WTC11 (cell line): ENCODE data around the gene SCAF4. TPM values are rescaled to one million over a fixed set of nuclear protein-coding genes. Genes with fewer than 3 reads are reported as not detected.

ENCODE experiments used
- ATAC-seq: fragments of 200-7000 bp; cut with Tn5 transposase; 2 replicates; pipeline ENCODE4 v1.10.0; 2021; ENCODE audit warnings: mild to moderate bottlenecking, moderate library complexity
- CTCF ChIA-PET: fragments of 300-600 bp; sonication (Branson Sonifier 250); formaldehyde crosslinking; loops from one replicate; lab custom pipeline; 2021; ENCODE audit warnings: antibody characterized with exemption; lab: Charles Lee
- POLR2A ChIA-PET: fragments of 350-600 bp; sonication (Branson Sonifier 250); formaldehyde crosslinking; loops from one replicate; lab custom pipeline; 2021; ENCODE audit warnings: antibody characterized with exemption; lab: Charles Lee
- DNase-seq: peaks from one replicate; pipeline ENCODE4 v3.0.0; 2021; ENCODE audit warnings: low spot score
- H3K27ac Mint-ChIP-seq: 2 replicates; pipeline ENCODE4 v1.8.0; 2021; ENCODE audit warnings: mixed read lengths
- H3K27me3 Mint-ChIP-seq: 2 replicates; pipeline ENCODE4 v1.8.0; 2021; ENCODE audit warnings: low read depth, mild to moderate bottlenecking, moderate library complexity, mixed read lengths
- H3K36me3 Mint-ChIP-seq: 2 replicates; pipeline ENCODE4 v1.8.0; 2021; ENCODE audit warnings: mixed read lengths
- H3K4me1 Mint-ChIP-seq: 2 replicates; pipeline ENCODE4 v1.8.0; 2022; ENCODE audit warnings: mixed read lengths
- H3K4me3 Mint-ChIP-seq: 2 replicates; pipeline ENCODE4 v1.8.0; 2021; ENCODE audit warnings: mild to moderate bottlenecking, moderate library complexity, mixed read lengths
- H3K9me3 Mint-ChIP-seq: 2 replicates; pipeline ENCODE4 v1.8.0; 2021; ENCODE audit warnings: mixed read lengths
- CREM ChIP-seq: sonication (generic); formaldehyde crosslinking; IDR thresholded peaks from 2 replicates; pipeline ENCODE4 v1.8.1; 2022; ENCODE audit warnings: mild to moderate bottlenecking, missing genetic modification reagents, moderate library complexity
- FOXJ3 ChIP-seq: sonication (generic); formaldehyde crosslinking; IDR thresholded peaks from 2 replicates; pipeline ENCODE4 v1.9.0; 2021; ENCODE audit warnings: missing genetic modification reagents, mild to moderate bottlenecking, borderline replicate concordance
- FOXP1 ChIP-seq: sonication (generic); formaldehyde crosslinking; IDR thresholded peaks from 2 replicates; pipeline ENCODE4 v1.8.0; 2022; ENCODE audit warnings: missing genetic modification reagents, mild to moderate bottlenecking, moderate library complexity, borderline replicate concordance
- GABPB1 ChIP-seq: sonication (generic); formaldehyde crosslinking; IDR thresholded peaks from 2 replicates; pipeline ENCODE4 v1.8.1; 2023; ENCODE audit warnings: mild to moderate bottlenecking, missing genetic modification reagents
- HMGA2 ChIP-seq: fragments of 250-450 bp; sonication (Bioruptor Pico); IDR thresholded peaks from 2 replicates; pipeline ENCODE4 v1.4.0; 2021; ENCODE audit warnings: mild to moderate bottlenecking, moderate library complexity
- MXD4 ChIP-seq: fragments of 250-450 bp; sonication (Bioruptor Pico); IDR thresholded peaks from 2 replicates; pipeline ENCODE4 v1.8.0; 2021; ENCODE audit warnings: mild to moderate bottlenecking, moderate library complexity, borderline replicate concordance
- MYBL2 ChIP-seq: sonication (generic); formaldehyde crosslinking; IDR thresholded peaks from 2 replicates; pipeline ENCODE4 v1.8.1; 2023; ENCODE audit warnings: mild to moderate bottlenecking, moderate library complexity, missing genetic modification reagents
- NFATC4 ChIP-seq: fragments of 250-450 bp; sonication (Bioruptor Pico); IDR thresholded peaks from 2 replicates; pipeline ENCODE4 v1.9.0; 2021; ENCODE audit warnings: mild to moderate bottlenecking
- NR1H2 ChIP-seq: sonication (generic); formaldehyde crosslinking; IDR thresholded peaks from 2 replicates; pipeline ENCODE4 v1.9.0; 2021; ENCODE audit warnings: mild to moderate bottlenecking, moderate library complexity, missing genetic modification reagents
- NR3C1 ChIP-seq: sonication (generic); formaldehyde crosslinking; conservative IDR thresholded peaks from 2 replicates; pipeline ENCODE4 v1.8.1; 2023; ENCODE audit warnings: low read depth, mild to moderate bottlenecking, missing genetic modification reagents
- OVOL2 ChIP-seq: fragments of 250-450 bp; sonication (Bioruptor Pico); IDR thresholded peaks from 2 replicates; pipeline ENCODE4 v1.9.0; 2021; ENCODE audit warnings: mild to moderate bottlenecking, borderline replicate concordance
- RORB ChIP-seq: fragments of 250-450 bp; sonication (Bioruptor Pico); IDR thresholded peaks from 2 replicates; pipeline ENCODE4 v1.9.0; 2021; ENCODE audit warnings: mild to moderate bottlenecking
- SMAD3 ChIP-seq: sonication (generic); formaldehyde crosslinking; IDR thresholded peaks from 2 replicates; pipeline ENCODE4 v1.8.0; 2022; ENCODE audit warnings: missing genetic modification reagents, mild to moderate bottlenecking, borderline replicate concordance
- TCF7 ChIP-seq: sonication (generic); formaldehyde crosslinking; IDR thresholded peaks from 2 replicates; pipeline ENCODE4 v1.8.0; 2022; ENCODE audit warnings: mild to moderate bottlenecking, low read depth, missing genetic modification reagents, moderate library complexity
- TP53 ChIP-seq: sonication (generic); formaldehyde crosslinking; IDR thresholded peaks from 2 replicates; pipeline ENCODE4 v1.8.1; 2023; ENCODE audit warnings: mild to moderate bottlenecking, missing genetic modification reagents
- ZNF121 ChIP-seq: sonication (generic); formaldehyde crosslinking; IDR thresholded peaks from 2 replicates; pipeline ENCODE4 v1.8.0; 2023; ENCODE audit warnings: missing genetic modification reagents
- ZNF138 ChIP-seq: sonication (generic); formaldehyde crosslinking; conservative IDR thresholded peaks from 2 replicates; pipeline ENCODE4 v1.8.1; 2022; ENCODE audit warnings: mild to moderate bottlenecking, moderate library complexity, missing genetic modification reagents
- ZNF423 ChIP-seq: fragments of 250-450 bp; sonication (Bioruptor Pico); IDR thresholded peaks from 2 replicates; pipeline ENCODE4 v2.1.2; 2022; ENCODE audit warnings: mild to moderate bottlenecking, moderate library complexity
- total RNA-seq: library from RNA; stranded (reverse); gene quantifications from 3 replicates; pipeline ENCODE4 v1.2.3, GENCODE V29; 2021
- TF ChIP-seq, protein P1 (sequence below): sonication (generic); formaldehyde crosslinking; conservative IDR thresholded peaks from 2 replicates; pipeline ENCODE4 v1.8.1; 2023; ENCODE audit warnings: mild to moderate bottlenecking, low read depth, missing genetic modification reagents, moderate library complexity
- TF ChIP-seq, protein P2 (sequence below): fragments of 250-450 bp; sonication (Bioruptor Pico); IDR thresholded peaks from 2 replicates; pipeline ENCODE4 v1.8.0; 2021; ENCODE audit warnings: mild to moderate bottlenecking
- TF ChIP-seq, protein P3 (sequence below): sonication (generic); formaldehyde crosslinking; IDR thresholded peaks from 2 replicates; pipeline ENCODE4 v1.8.1; 2023; ENCODE audit warnings: mild to moderate bottlenecking, moderate library complexity, missing genetic modification reagents
- TF ChIP-seq, protein P4 (sequence below): fragments of 250-450 bp; sonication (Bioruptor Pico); IDR thresholded peaks from 2 replicates; pipeline ENCODE4 v2.1.2; 2022; ENCODE audit warnings: mild to moderate bottlenecking, moderate library complexity
- TF ChIP-seq, protein P5 (sequence below): sonication (generic); formaldehyde crosslinking; IDR thresholded peaks from 2 replicates; pipeline ENCODE4 v1.8.1; 2023; ENCODE audit warnings: mild to moderate bottlenecking, missing genetic modification reagents, moderate library complexity
- TF ChIP-seq, protein P6 (sequence below): fragments of 250-450 bp; sonication (Bioruptor Pico); conservative IDR thresholded peaks from 2 replicates; pipeline ENCODE4 v1.9.0; 2021; ENCODE audit warnings: mild to moderate bottlenecking
- TF ChIP-seq, protein P7 (sequence below): fragments of 200-600 bp; IDR thresholded peaks from 2 replicates; pipeline ENCODE4 v1.8.0; 2022; ENCODE audit warnings: antibody characterized with exemption

Gene SCAF4
- total RNA-seq, 1 experiment from 2014 or later, result 54.0 TPM

DNA sequence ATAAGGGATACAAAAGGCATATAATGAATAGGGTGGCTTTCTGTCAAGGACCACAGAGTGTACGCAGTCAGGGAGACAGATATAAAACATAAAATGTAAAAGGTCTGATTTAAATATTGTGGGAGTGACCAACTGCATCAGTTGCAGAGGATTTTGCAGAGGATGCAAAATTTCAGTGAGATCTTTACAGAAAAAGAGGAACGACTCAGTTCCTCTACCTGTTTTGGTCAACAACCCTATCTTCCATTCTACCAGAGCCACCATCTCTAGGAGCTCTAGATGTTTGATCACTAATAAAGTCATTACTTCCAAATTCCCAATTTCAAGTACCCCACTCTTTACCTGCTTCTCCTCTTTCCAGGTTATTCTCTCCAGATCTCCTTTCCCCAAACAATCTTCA lies 56.0 kb downstream of the SCAF4 start:
- no peak for DNase-seq
- Mint-ChIP-seq H3K4me3 (no peak overlapping the region), H3K9me3 (no peaks in the 10 kb centered on the region), H3K27me3 (no peaks in the 10 kb centered on the region), H3K27ac (no peak overlapping the region), H3K36me3 (0 out of 2 replicates have a peak, but pooled peaks cover 10% of the 10 kb centered on the region), H3K4me1 (peaks cover 6% of the 10 kb centered on the region)
- ChIA-PET POLR2A (no interaction called here), CTCF (no interaction called here)
- TF ChIP-seq ZNF423 (CRISPR knock-in tag), result no peak
- no peak for TF ChIP-seq TP53 (CRISPR knock-in tag)
- TF ChIP-seq, protein P1, sequence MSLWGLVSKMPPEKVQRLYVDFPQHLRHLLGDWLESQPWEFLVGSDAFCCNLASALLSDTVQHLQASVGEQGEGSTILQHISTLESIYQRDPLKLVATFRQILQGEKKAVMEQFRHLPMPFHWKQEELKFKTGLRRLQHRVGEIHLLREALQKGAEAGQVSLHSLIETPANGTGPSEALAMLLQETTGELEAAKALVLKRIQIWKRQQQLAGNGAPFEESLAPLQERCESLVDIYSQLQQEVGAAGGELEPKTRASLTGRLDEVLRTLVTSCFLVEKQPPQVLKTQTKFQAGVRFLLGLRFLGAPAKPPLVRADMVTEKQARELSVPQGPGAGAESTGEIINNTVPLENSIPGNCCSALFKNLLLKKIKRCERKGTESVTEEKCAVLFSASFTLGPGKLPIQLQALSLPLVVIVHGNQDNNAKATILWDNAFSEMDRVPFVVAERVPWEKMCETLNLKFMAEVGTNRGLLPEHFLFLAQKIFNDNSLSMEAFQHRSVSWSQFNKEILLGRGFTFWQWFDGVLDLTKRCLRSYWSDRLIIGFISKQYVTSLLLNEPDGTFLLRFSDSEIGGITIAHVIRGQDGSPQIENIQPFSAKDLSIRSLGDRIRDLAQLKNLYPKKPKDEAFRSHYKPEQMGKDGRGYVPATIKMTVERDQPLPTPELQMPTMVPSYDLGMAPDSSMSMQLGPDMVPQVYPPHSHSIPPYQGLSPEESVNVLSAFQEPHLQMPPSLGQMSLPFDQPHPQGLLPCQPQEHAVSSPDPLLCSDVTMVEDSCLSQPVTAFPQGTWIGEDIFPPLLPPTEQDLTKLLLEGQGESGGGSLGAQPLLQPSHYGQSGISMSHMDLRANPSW, result no peak
- no peak for TF ChIP-seq RORB
- no peak for TF ChIP-seq GABPB1 (CRISPR knock-in tag)
- no peak for TF ChIP-seq FOXP1 (CRISPR knock-in tag)
- no peak for TF ChIP-seq SMAD3 (CRISPR knock-in tag)
- TF ChIP-seq ZNF121 (CRISPR knock-in tag), result no peak
- no peak for TF ChIP-seq MYBL2 (CRISPR knock-in tag)
- TF ChIP-seq, protein P2, sequence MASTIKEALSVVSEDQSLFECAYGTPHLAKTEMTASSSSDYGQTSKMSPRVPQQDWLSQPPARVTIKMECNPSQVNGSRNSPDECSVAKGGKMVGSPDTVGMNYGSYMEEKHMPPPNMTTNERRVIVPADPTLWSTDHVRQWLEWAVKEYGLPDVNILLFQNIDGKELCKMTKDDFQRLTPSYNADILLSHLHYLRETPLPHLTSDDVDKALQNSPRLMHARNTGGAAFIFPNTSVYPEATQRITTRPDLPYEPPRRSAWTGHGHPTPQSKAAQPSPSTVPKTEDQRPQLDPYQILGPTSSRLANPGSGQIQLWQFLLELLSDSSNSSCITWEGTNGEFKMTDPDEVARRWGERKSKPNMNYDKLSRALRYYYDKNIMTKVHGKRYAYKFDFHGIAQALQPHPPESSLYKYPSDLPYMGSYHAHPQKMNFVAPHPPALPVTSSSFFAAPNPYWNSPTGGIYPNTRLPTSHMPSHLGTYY, result no peak
- TF ChIP-seq NR1H2 (CRISPR knock-in tag), result no peak
- TF ChIP-seq, protein P3, sequence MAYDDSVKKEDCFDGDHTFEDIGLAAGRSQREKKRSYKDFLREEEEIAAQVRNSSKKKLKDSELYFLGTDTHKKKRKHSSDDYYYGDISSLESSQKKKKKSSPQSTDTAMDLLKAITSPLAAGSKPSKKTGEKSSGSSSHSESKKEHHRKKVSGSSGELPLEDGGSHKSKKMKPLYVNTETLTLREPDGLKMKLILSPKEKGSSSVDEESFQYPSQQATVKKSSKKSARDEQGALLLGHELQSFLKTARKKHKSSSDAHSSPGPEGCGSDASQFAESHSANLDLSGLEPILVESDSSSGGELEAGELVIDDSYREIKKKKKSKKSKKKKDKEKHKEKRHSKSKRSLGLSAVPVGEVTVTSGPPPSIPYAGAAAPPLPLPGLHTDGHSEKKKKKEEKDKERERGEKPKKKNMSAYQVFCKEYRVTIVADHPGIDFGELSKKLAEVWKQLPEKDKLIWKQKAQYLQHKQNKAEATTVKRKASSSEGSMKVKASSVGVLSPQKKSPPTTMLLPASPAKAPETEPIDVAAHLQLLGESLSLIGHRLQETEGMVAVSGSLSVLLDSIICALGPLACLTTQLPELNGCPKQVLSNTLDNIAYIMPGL (CRISPR knock-in tag), result no peak
- no peak for TF ChIP-seq ZNF138
- no peak for TF ChIP-seq TCF7 (CRISPR knock-in tag)
- TF ChIP-seq MXD4 (CRISPR knock-in tag), result no peak
- TF ChIP-seq, protein P4, sequence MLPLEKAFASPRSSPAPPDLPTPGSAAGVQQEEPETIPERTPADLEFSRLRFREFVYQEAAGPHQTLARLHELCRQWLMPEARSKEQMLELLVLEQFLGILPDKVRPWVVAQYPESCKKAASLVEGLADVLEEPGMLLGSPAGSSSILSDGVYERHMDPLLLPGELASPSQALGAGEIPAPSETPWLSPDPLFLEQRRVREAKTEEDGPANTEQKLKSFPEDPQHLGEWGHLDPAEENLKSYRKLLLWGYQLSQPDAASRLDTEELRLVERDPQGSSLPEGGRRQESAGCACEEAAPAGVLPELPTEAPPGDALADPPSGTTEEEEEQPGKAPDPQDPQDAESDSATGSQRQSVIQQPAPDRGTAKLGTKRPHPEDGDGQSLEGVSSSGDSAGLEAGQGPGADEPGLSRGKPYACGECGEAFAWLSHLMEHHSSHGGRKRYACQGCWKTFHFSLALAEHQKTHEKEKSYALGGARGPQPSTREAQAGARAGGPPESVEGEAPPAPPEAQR (CRISPR knock-in tag), result no peak
- TF ChIP-seq NR3C1, result no peak
- no peak for TF ChIP-seq CREM (CRISPR knock-in tag)
- TF ChIP-seq NFATC4, result no peak
- no peak for ATAC-seq

DNA sequence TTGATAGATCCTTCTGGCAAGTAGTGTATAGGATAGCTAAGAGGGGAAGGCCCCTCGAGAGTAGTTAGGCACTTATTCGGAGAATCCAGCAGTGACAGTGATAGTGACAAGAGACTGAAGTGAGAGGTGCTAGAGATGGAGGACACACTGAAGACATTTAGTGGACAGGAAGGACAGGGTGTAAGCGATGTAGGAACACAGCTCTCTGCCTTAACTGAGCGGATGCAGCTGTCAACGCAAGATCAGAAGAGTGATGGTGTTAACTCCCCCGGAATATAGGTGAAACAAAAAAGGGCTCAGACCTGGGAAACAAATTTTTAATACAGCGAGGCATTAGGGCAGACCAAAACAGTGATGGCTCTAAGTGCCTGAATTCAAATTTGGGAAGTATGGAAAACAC lies 56.6 kb downstream of the SCAF4 start:
- no peaks in the 10 kb centered on the region for H3K9me3 Mint-ChIP-seq
- H3K27me3 Mint-ChIP-seq, result no peaks in the 10 kb centered on the region
- H3K27ac Mint-ChIP-seq, result no peak overlapping the region
- ATAC-seq (no peak), DNase-seq (no peak)
- POLR2A ChIA-PET, result no interaction called here
- H3K4me1 Mint-ChIP-seq, result peaks cover 10% of the 10 kb centered on the region
- H3K36me3 Mint-ChIP-seq, result 0 out of 2 replicates have a peak, but pooled peaks cover 8% of the 10 kb centered on the region
- no peak overlapping the region for H3K4me3 Mint-ChIP-seq
- CTCF ChIA-PET, result no interaction called here
- TF ChIP-seq FOXJ3 (CRISPR knock-in tag) (no peak), OVOL2 (CRISPR knock-in tag) (no peak), ZNF423 (CRISPR knock-in tag) (no peak), HMGA2 (CRISPR knock-in tag) (no peak)
- TF ChIP-seq, protein P5, sequence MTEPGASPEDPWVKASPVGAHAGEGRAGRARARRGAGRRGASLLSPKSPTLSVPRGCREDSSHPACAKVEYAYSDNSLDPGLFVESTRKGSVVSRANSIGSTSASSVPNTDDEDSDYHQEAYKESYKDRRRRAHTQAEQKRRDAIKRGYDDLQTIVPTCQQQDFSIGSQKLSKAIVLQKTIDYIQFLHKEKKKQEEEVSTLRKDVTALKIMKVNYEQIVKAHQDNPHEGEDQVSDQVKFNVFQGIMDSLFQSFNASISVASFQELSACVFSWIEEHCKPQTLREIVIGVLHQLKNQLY (CRISPR knock-in tag), result no peak
- TF ChIP-seq, protein P6, sequence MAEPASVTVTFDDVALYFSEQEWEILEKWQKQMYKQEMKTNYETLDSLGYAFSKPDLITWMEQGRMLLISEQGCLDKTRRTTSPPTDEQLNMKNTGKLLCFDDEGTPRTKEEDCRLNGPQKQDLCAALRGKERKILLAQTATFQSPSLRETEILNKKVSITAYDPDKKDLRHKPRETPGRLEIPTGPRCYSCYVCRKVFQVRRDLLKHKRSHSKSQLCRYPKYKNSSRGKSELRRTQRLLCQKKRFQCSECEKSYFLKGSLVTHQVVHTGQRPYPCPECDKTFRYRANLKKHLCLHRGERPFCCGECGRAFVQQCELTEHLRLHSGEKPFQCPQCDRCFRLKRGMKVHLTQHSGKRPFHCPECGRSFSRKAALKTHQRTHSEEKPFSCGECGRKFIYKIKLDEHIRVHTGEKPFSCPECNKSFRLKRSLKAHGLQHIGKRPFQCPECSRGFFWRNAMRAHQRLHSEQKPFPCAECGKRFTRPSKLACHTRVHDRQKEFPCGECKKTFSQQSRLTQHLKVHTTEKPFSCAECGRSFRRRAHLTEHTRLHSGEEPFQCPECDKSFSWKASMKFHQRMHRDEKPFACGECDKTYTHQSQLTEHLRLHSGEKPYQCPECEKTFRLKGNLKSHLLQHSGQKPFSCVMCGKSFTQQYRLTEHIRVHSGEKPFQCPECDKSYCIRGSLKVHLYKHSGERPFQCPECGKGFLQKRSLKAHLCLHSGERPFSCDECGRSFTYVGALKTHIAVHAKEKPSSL, result no peak
- TF ChIP-seq, protein P2, result no peak
- TF ChIP-seq, protein P7, sequence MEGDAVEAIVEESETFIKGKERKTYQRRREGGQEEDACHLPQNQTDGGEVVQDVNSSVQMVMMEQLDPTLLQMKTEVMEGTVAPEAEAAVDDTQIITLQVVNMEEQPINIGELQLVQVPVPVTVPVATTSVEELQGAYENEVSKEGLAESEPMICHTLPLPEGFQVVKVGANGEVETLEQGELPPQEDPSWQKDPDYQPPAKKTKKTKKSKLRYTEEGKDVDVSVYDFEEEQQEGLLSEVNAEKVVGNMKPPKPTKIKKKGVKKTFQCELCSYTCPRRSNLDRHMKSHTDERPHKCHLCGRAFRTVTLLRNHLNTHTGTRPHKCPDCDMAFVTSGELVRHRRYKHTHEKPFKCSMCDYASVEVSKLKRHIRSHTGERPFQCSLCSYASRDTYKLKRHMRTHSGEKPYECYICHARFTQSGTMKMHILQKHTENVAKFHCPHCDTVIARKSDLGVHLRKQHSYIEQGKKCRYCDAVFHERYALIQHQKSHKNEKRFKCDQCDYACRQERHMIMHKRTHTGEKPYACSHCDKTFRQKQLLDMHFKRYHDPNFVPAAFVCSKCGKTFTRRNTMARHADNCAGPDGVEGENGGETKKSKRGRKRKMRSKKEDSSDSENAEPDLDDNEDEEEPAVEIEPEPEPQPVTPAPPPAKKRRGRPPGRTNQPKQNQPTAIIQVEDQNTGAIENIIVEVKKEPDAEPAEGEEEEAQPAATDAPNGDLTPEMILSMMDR, result no peak
